Thoracic aorta (tissue), 2 donors: Measurements from ENCODE around the gene CELF2. TPM values are rescaled to one million over a fixed set of nuclear protein-coding genes. Genes with fewer than 3 reads are reported as not detected.

ENCODE experiments used
- ATAC-seq: fragments of 150-250 bp; one replicate; pipeline ENCODE4 v1.8.0; 2017; ENCODE audit warnings: low read depth; ENCODE audit not compliant: insufficient number of reproducible peaks, low FRiP score
- DNase-seq: peaks from one replicate; pipeline ENCODE4 v3.0.0-alpha.2; 2020; ENCODE audit warnings: low spot score
- H3K27ac ChIP-seq, 2 donors: fragments of 200-600 bp; sonication (generic); 1 replicate in 1 of 2; 2 replicates in 1 of 2; pipeline ENCODE4 v1.5.1; 2016; ENCODE audit warnings: mild to moderate bottlenecking in 2 of 2, moderate library complexity in 2 of 2
- H3K27me3 ChIP-seq: fragments of 200-600 bp; sonication (generic); replicated peaks from 2 replicates; pipeline ENCODE4 v1.6.0; 2016; ENCODE audit warnings: mild to moderate bottlenecking; ENCODE audit not compliant: insufficient read depth
- H3K36me3 ChIP-seq: fragments of 200-600 bp; sonication (generic); one replicate; pipeline ENCODE4 v1.5.1; 2016
- H3K4me1 ChIP-seq, 2 donors: fragments of 200-600 bp; sonication (generic); 1 replicate in 1 of 2; 2 replicates in 1 of 2; pipeline versions ENCODE4 v1.5.1 to v1.6.0; 2016; ENCODE audit warnings: low read depth in 2 of 2, mild to moderate bottlenecking in 1 of 2; ENCODE audit not compliant: control insufficient read depth in 1 of 2
- H3K4me3 ChIP-seq: fragments of 200-600 bp; sonication (generic); 2 replicates; pipeline ENCODE4 v1.5.1; 2016; ENCODE audit warnings: mild to moderate bottlenecking
- H3K9me3 ChIP-seq: fragments of 200-600 bp; sonication (generic); 2 replicates; pipeline ENCODE4 v1.5.1; 2016
- total RNA-seq, 2 donors: library from RNA; depleted of rRNA; stranded (reverse); fragments of >200 nt; gene quantifications; one replicate each; pipeline versions ENCODE4 v1.1.0 to v1.2.3, GENCODE V29; 2016
- TF ChIP-seq, protein P1 (sequence below): fragments of 200-600 bp; sonication (generic); IDR thresholded peaks from one replicate; pipeline ENCODE4 v1.5.1; 2019; ENCODE audit warnings: antibody characterized with exemption

The CELF2 gene
- total RNA-seq, 2 donors from 2014 or later, result 69.0 to 73.5 TPM

DNA sequence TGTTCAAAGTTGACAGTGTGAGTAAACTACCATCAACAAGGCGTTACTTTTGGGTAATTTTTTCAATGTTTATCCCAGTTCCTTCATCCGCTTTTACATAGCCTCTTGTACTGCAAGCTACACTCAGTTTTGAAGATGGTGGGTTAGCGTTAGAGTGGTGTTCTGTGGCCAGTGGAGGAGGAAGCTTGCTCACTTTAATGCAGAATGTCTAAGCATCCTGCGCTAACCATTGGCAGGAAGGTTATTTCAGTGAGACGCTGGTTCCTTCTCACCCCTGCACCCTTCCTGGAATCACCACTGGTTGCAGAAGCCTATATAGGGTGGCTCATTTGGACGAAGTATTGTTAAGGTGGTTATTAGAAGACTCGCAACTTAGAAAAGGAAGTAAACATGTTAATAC is 159.1 kb downstream of the CELF2 start:
- DNase-seq (no peak), ATAC-seq (no peak)
- Histone ChIP-seq H3K27ac (peak overlapping the region in 1 of 2 donors; percentile 34), H3K27me3 (no peaks in the 10 kb centered on the region), H3K4me1 (peaks cover 11 to 26% of the 10 kb centered on the region in 2 donors), H3K36me3 (no peaks in the 10 kb centered on the region), H3K4me3 (no peak overlapping the region), H3K9me3 (no peaks in the 10 kb centered on the region)
- TF ChIP-seq, protein P1, sequence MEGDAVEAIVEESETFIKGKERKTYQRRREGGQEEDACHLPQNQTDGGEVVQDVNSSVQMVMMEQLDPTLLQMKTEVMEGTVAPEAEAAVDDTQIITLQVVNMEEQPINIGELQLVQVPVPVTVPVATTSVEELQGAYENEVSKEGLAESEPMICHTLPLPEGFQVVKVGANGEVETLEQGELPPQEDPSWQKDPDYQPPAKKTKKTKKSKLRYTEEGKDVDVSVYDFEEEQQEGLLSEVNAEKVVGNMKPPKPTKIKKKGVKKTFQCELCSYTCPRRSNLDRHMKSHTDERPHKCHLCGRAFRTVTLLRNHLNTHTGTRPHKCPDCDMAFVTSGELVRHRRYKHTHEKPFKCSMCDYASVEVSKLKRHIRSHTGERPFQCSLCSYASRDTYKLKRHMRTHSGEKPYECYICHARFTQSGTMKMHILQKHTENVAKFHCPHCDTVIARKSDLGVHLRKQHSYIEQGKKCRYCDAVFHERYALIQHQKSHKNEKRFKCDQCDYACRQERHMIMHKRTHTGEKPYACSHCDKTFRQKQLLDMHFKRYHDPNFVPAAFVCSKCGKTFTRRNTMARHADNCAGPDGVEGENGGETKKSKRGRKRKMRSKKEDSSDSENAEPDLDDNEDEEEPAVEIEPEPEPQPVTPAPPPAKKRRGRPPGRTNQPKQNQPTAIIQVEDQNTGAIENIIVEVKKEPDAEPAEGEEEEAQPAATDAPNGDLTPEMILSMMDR, result no peak

DNA sequence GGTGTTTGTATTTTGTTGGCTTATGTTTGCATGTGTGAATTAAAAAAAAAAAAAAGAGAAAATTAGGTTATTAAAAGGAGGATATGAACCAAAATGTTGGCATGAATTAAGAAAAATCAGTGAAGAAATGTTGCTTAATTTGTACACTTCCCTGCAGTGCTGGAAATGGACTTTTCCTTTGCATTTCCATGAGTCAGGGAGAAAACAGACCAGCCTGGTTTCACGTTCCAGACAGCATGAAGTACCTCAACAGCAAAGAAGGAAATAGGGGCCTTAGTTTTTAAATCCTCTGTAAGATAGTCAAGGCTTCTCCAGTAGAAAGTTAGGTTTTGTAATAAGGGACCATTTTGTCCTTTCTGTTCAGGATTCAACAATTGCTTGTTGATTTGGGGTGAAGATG is 159.7 kb downstream of the CELF2 start:
- Histone ChIP-seq H3K9me3 (no peaks in the 10 kb centered on the region), H3K27me3 (no peaks in the 10 kb centered on the region), H3K27ac (peak overlapping the region in 1 of 2 donors; percentile 22), H3K36me3 (no peaks in the 10 kb centered on the region), H3K4me1 (peaks cover 14 to 32% of the 10 kb centered on the region in 2 donors), H3K4me3 (no peak overlapping the region)
- TF ChIP-seq, protein P1, result no peak
- ATAC-seq, result no peak
- DNase-seq, result no peak

DNA sequence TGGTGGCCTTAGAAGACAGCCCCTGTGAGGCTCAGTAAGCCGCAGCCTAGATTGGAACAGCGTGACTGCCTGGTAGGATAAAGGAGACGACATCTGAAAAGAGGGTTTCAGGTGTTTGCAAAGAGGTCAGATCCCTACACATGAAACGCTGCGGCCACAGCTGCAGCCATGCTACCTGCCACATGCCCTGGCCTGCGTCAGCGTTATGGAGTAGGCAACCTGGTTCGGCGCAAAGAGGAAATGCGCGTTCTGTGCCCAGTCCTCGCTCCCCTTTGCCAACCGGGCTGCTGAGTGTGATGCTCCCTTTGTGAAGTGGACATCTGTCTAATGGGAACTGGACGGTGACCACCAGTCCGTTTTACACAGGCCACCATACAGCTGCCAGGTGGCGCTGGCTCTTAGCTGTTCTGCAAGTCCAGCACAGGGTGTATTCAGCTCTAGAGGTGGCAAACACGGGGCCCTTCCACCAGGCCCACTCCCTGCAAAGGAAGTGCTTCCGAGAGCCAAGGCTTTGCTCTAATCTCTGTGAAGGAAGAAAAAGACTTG is 160.3 kb downstream of the CELF2 start:
- TF ChIP-seq, protein P1, result no peak
- no peaks in the 10 kb centered on the region for H3K36me3 ChIP-seq
- peaks cover 16 to 38% of the 10 kb centered on the region in 2 donors for H3K4me1 ChIP-seq
- H3K27me3 ChIP-seq, result no peaks in the 10 kb centered on the region
- ATAC-seq (no peak), DNase-seq (no peak)
- no peaks in the 10 kb centered on the region for H3K9me3 ChIP-seq
- no peak overlapping the region for H3K4me3 ChIP-seq
- H3K27ac ChIP-seq, result peak overlapping the region in 1 of 2 donors; percentile 22

DNA sequence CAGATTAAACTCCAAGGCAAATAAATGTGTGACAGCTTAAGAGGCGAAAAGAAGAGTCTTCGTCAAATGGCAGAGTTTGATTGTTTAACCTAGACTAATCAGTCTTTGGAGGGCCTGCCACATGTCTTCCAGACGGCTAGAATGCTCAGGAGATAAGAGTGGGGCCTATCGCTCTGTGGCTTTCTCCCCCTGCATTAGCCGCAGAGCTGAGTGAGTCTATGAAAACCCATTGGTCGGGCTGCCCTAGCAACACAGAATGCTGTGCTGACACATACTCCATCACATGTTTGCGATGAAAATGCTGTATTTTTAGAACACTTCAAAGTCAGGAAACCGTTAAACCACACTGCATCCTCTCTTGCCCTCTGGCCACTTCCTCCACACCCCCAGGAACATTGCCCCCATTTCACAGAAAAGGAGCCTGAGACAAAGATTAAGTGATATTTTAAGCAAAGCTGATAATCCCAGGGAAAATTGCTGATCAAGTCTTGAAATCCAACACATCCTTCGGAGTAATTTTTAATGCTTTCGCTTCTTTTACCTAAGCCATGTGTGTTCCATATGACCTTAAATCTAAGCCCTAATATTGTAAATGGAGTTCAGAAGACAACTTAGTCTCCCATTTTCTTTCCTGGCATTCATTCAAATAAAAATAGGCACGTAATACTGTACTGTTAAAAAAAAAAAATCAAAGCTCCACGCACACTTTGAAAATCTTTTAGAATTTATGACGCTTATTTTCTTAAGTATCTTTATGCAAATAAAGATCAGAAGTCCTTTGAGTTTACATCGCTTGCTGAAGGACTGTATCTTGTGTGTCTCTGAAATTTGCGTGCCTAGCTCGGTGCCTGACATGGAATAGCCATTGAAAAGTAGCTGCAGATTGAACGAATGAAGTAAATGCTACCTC is 161.2 kb downstream of the CELF2 start:
- DNase-seq (no peak), ATAC-seq (peak; percentile 32)
- H3K36me3 ChIP-seq, result no peaks in the 10 kb centered on the region
- no peak overlapping the region for H3K4me3 ChIP-seq
- H3K9me3 ChIP-seq, result no peaks in the 10 kb centered on the region
- TF ChIP-seq, protein P1, result no peak
- no peaks in the 10 kb centered on the region for H3K27me3 ChIP-seq
- H3K27ac ChIP-seq, result peak overlapping the region in 1 of 2 donors; percentile 22
- H3K4me1 ChIP-seq, result peaks cover 16 to 38% of the 10 kb centered on the region in 2 donors

DNA sequence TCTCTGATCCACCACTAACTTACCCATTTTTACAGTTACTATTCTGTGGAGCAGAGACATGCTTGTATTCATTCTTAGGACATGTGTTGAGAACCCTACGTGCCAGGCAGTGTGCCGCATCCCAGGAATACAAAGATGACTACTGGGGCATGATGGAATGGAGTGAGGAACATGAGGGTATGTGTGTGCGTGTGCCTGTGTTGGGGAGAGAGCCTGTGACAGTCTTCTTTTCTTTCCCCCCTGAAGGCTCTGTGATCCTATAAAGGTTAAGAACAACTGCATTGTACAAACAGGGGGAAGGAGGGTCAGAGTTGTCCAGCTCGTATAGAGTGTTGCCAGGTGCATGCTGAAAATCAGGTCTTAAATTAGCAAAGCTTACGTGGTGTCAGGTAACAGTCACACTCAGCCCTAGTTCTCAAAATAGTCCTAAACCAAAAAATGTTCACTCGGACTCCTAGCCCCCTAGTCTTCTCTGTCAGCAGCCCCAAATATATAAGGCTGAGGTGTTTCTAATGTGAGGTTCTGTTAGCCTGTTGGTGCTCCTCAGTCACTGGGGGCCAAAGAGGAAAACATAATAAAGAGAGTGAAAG is 161.9 kb downstream of the CELF2 start:
- no peaks in the 10 kb centered on the region for H3K36me3 ChIP-seq
- TF ChIP-seq, protein P1, result no peak
- H3K4me1 ChIP-seq, result peaks cover 14 to 38% of the 10 kb centered on the region in 2 donors
- no peaks in the 10 kb centered on the region for H3K9me3 ChIP-seq
- ATAC-seq (no peak), DNase-seq (no peak)
- peak overlapping the region; percentile 5 for H3K4me3 ChIP-seq
- H3K27ac ChIP-seq, result no peak overlapping the region
- H3K27me3 ChIP-seq, result no peaks in the 10 kb centered on the region
